Keratinocyte (primary cell): ENCODE data around the gene PLXDC2.

Experiments used
- CTCF ChIP-seq, 3 experiments: IDR thresholded peaks in 1 of 3; conservative IDR thresholded peaks in 1 of 3; optimal IDR thresholded peaks in 1 of 3; 2 replicates in 2 of 3; 3 replicates in 1 of 3; pipeline versions ENCODE3 to v1.5.1; 2011; ENCODE audit warnings: low read length in 3 of 3, mild to moderate bottlenecking in 3 of 3, moderate library complexity in 2 of 3, control low read depth in 1 of 3, inconsistent platforms in 1 of 3; ENCODE audit not compliant: insufficient read depth in 2 of 3; ENCODE audit errors: extremely low read depth in 1 of 3
- EZH2 ChIP-seq: IDR thresholded peaks from one replicate; pipeline ENCODE4 v1.6.1; 2012; ENCODE audit warnings: inconsistent platforms, mild to moderate bottlenecking, low read length, moderate library complexity

- TF ChIP-seq CTCF (optimal IDR thresholded peaks at IDR 0.05 in 1 of 3, IDR thresholded peaks at IDR 0.05 in 1 of 3, conservative IDR thresholded peaks at IDR 0.05 in 1 of 3; ENCODE audit: extremely low read depth in 1 of 3, insufficient read depth in 2 of 3, low read length in 3 of 3) (no peak), EZH2 (no peak)
These were observed 145.1 kb downstream of the PLXDC2 start for GRCh38 chr10:19961076-19962053.
